ENCODE results near the gene GLTP. TPM values are rescaled to one million over a fixed set of nuclear protein-coding genes. Genes with fewer than 3 reads are reported as not detected.
A peak's percentile ranks its signal among the peaks of the same experiment; 100 is the strongest.

The GLTP gene
- total and polyA plus RNA-seq, 4 donors: 31.2 to 49.2 (median 40.8) TPM

- DNase-seq (no peak), ATAC-seq (ENCODE audit: insufficient read depth, low FRiP score) (no peak)
- Histone ChIP-seq H3K27ac (ENCODE audit: low read depth in 1 of 2, low read length in 1 of 2) (no peak overlapping the region), H3K9ac (ENCODE audit: insufficient read depth in 1 of 2, low read length in 2 of 2) (no peak overlapping the region), H3K36me3 (ENCODE audit: control insufficient read depth in 4 of 4, insufficient read depth in 4 of 4, low read length in 4 of 4) (no peaks in the 10 kb centered on the region), H3K4me3 (no peak overlapping the region), H3K9me3 (ENCODE audit: control insufficient read depth in 4 of 4, insufficient read depth in 3 of 4, low read length in 3 of 4) (no peaks in the 10 kb centered on the region), H3K4me1 (ENCODE audit: control insufficient read depth in 5 of 5, insufficient read depth in 5 of 5, low read length in 5 of 5) (peaks cover 0 to 3% (median 0%) of the 10 kb centered on the region in 5 donors), H3K27me3 (ENCODE audit: control insufficient read depth in 3 of 3, insufficient read depth in 3 of 3, low read length in 2 of 3) (no peaks in the 10 kb centered on the region)
- TF ChIP-seq CTCF (IDR thresholded peaks at IDR 0.05; ENCODE audit: control extremely low read depth, extremely low read depth): no peak
- WGBS, 2 donors: 81 to 87% methylated on average over 13 of the region's 13 CpGs
Measured at GRCh38 chr12:109890620-109891170, 10.4 kb upstream of the GLTP start.

GRCh38 chr12:109888179-109889020, 8.1 kb upstream of the GLTP start:
- no peaks in the 10 kb centered on the region for H3K27me3 ChIP-seq (ENCODE audit: control insufficient read depth in 3 of 3, insufficient read depth in 3 of 3, low read length in 2 of 3)
- no peak overlapping the region for H3K4me3 ChIP-seq
- H3K9me3 ChIP-seq (ENCODE audit: control insufficient read depth in 4 of 4, insufficient read depth in 3 of 4, low read length in 3 of 4): no peaks in the 10 kb centered on the region
- DNase-seq (no peak), ATAC-seq (ENCODE audit: insufficient read depth, low FRiP score) (peak; percentile 56)
- H3K4me1 ChIP-seq (ENCODE audit: control insufficient read depth in 5 of 5, insufficient read depth in 5 of 5, low read length in 5 of 5): peaks cover 0 to 3% (median 0%) of the 10 kb centered on the region in 5 donors
- H3K9ac ChIP-seq (ENCODE audit: insufficient read depth in 1 of 2, low read length in 2 of 2): no peak overlapping the region
- WGBS, 2 donors: 25 to 44% methylated on average over 12 of the region's 12 CpGs
- H3K36me3 ChIP-seq (ENCODE audit: control insufficient read depth in 4 of 4, insufficient read depth in 4 of 4, low read length in 4 of 4): no peaks in the 10 kb centered on the region
- peak overlapping the region; percentile 5 to 79 for H3K27ac ChIP-seq (ENCODE audit: low read depth in 1 of 2, low read length in 1 of 2)
- no peak for TF ChIP-seq CTCF (IDR thresholded peaks at IDR 0.05; ENCODE audit: control extremely low read depth, extremely low read depth)

GRCh38 chr12:109885616-109886015, 5.3 kb upstream of the GLTP start:
- WGBS, 2 donors: 73 to 81% methylated on average over 10 of the region's 10 CpGs
- ATAC-seq (ENCODE audit: insufficient read depth, low FRiP score): no peak

More at GRCh38 chr12:109885616-109886015, 5.3 kb upstream of the GLTP start:
- Histone ChIP-seq H3K9ac (ENCODE audit: insufficient read depth in 1 of 2, low read length in 2 of 2) (no peak overlapping the region), H3K4me1 (ENCODE audit: control insufficient read depth in 5 of 5, insufficient read depth in 5 of 5, low read length in 5 of 5) (peaks cover 0 to 5% (median 4%) of the 10 kb centered on the region in 5 donors), H3K9me3 (ENCODE audit: control insufficient read depth in 4 of 4, insufficient read depth in 3 of 4, low read length in 3 of 4) (no peaks in the 10 kb centered on the region), H3K27me3 (ENCODE audit: control insufficient read depth in 3 of 3, insufficient read depth in 3 of 3, low read length in 2 of 3) (no peaks in the 10 kb centered on the region), H3K27ac (ENCODE audit: low read depth in 1 of 2, low read length in 1 of 2) (no peak overlapping the region), H3K4me3 (no peak overlapping the region), H3K36me3 (ENCODE audit: control insufficient read depth in 4 of 4, insufficient read depth in 4 of 4, low read length in 4 of 4) (no peaks in the 10 kb centered on the region)
- TF ChIP-seq CTCF (IDR thresholded peaks at IDR 0.05; ENCODE audit: control extremely low read depth, extremely low read depth): no peak
- DNase-seq: no peak

Measured in lung (tissue), 12 donors.